Gastroesophageal sphincter (tissue), 4 donors: Measurements from ENCODE around the gene PDGFB. TPM values are rescaled to one million over a fixed set of nuclear protein-coding genes. Genes with fewer than 3 reads are reported as not detected.

Experiments
- ATAC-seq: fragments of 150-250 bp; one replicate; pipeline ENCODE4 v1.9.1; 2016; ENCODE audit warnings: mild to moderate bottlenecking, moderate library complexity
- H3K27ac ChIP-seq, 4 donors: fragments of 200-600 bp; sonication (generic) in 3 of 4; 1 replicate in 3 of 4; 2 replicates in 1 of 4; pipeline ENCODE4 v1.5.1; 2016 to 2019
- H3K27me3 ChIP-seq: fragments of 200-600 bp; sonication (generic); one replicate; pipeline ENCODE4 v1.5.1; 2019
- H3K36me3 ChIP-seq, 2 donors: fragments of 200-600 bp; sonication (generic); one replicate each; pipeline ENCODE4 v1.5.1; 2019; ENCODE audit warnings: control low read depth in 1 of 2
- H3K4me1 ChIP-seq, 3 donors: fragments of 200-600 bp; sonication (generic); 1 replicate in 2 of 3; 2 replicates in 1 of 3; pipeline ENCODE4 v1.5.1; 2016 to 2019; ENCODE audit warnings: control low read depth in 2 of 3
- H3K4me3 ChIP-seq, 2 donors: fragments of 200-600 bp; sonication (generic); one replicate each; pipeline ENCODE4 v1.5.1; 2019; ENCODE audit warnings: mild to moderate bottlenecking in 1 of 2, moderate library complexity in 1 of 2
- H3K9me3 ChIP-seq, 3 donors: fragments of 200-600 bp; sonication (generic); one replicate each; pipeline ENCODE4 v1.5.1; 2017 to 2019; ENCODE audit warnings: control low read depth in 2 of 3
- EP300 ChIP-seq: sonication (generic); formaldehyde crosslinking; IDR thresholded peaks from one replicate; pipeline ENCODE4 v1.6.1; 2017; ENCODE audit warnings: antibody characterized with exemption, mild to moderate bottlenecking
- POLR2A ChIP-seq, 2 donors: fragments of 450-650 bp; IDR thresholded peaks; one replicate each; pipeline ENCODE4 v1.6.1; 2017; ENCODE audit warnings: antibody characterized with exemption in 2 of 2, mild to moderate bottlenecking in 2 of 2, moderate library complexity in 1 of 2
- POLR2AphosphoS5 ChIP-seq: sonication (generic); formaldehyde crosslinking; IDR thresholded peaks from one replicate; pipeline ENCODE4 v1.6.1; 2017; ENCODE audit warnings: antibody characterized with exemption
- WGBS, 2 donors: methylation state at CpG; one replicate each; pipeline ENCODE4 v1.1.5; 2018; ENCODE audit warnings: low coverage in 1 of 2; 5-methylcytosine and 5-hydroxymethylcytosine counted together
- total RNA-seq, 4 donors: library from RNA; depleted of rRNA; stranded (reverse); fragments of >200 nt; gene quantifications; one replicate each; pipeline ENCODE4 v1.1.0, GENCODE V29; 2016
- TF ChIP-seq, protein P1 (sequence below), 4 experiments: fragments of 200-600 bp in 2 of 4; fragments of 450-650 bp in 2 of 4; sonication (generic) in 1 of 4; IDR thresholded peaks; one replicate each; pipeline ENCODE4 v1.5.1; 2017 to 2019; ENCODE audit warnings: antibody characterized with exemption in 4 of 4, mild to moderate bottlenecking in 2 of 4, moderate library complexity in 2 of 4

The PDGFB gene
- total RNA-seq, 4 donors from 2014 or later: 7.1 to 27.9 (median 15.1) TPM

DNA sequence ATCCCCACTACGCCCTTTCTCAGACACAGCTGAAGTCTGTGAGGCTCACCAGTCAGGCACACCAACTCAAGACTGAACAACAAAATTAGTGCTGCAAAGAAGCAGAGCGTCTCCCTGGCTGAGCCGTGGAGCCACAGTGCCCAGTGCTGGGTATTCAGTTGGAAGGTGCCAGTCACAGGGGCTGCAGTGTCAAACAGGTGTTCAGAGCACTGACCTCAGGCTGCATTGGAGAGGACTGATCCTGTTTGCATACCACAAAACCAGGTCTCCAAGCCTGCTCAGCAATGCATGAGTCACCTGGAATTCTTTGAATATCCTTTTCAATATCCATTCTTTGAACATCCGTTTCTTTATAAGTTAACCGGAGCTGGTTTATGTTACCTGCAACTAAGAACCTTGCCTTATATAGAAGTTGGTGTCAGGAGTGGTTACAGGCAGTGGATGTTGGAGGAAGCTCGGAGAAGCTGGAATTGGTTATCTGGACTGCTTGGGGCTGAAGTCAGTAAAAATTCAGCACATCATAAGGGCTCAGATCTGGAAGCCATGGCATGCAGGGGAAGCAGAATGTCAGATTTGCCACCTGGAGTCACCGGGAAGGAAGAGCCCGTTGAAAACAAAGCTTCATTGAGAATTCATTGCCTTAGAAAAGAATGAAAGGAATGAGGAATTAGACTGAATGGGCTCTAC is 30.3 kb downstream of the PDGFB start:
- H3K36me3 ChIP-seq: peaks cover 0 to 7% of the 10 kb centered on the region in 2 donors
- H3K27ac ChIP-seq: no peak overlapping the region
- no peak overlapping the region for H3K4me3 ChIP-seq
- no peaks in the 10 kb centered on the region for H3K9me3 ChIP-seq
- no peak for ATAC-seq
- H3K4me1 ChIP-seq: no peaks in the 10 kb centered on the region
- TF ChIP-seq, protein P1, sequence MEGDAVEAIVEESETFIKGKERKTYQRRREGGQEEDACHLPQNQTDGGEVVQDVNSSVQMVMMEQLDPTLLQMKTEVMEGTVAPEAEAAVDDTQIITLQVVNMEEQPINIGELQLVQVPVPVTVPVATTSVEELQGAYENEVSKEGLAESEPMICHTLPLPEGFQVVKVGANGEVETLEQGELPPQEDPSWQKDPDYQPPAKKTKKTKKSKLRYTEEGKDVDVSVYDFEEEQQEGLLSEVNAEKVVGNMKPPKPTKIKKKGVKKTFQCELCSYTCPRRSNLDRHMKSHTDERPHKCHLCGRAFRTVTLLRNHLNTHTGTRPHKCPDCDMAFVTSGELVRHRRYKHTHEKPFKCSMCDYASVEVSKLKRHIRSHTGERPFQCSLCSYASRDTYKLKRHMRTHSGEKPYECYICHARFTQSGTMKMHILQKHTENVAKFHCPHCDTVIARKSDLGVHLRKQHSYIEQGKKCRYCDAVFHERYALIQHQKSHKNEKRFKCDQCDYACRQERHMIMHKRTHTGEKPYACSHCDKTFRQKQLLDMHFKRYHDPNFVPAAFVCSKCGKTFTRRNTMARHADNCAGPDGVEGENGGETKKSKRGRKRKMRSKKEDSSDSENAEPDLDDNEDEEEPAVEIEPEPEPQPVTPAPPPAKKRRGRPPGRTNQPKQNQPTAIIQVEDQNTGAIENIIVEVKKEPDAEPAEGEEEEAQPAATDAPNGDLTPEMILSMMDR (IDR thresholded peaks at IDR 0.05): no peak
- no peak for TF ChIP-seq EP300
- TF ChIP-seq POLR2AphosphoS5: no peak
- TF ChIP-seq POLR2A (IDR thresholded peaks at IDR 0.05): no peak
- 33 to 53% methylated on average over 4 to 8 of the region's 8 CpGs for WGBS, 2 donors
- H3K27me3 ChIP-seq: peaks cover 53% of the 10 kb centered on the region

DNA sequence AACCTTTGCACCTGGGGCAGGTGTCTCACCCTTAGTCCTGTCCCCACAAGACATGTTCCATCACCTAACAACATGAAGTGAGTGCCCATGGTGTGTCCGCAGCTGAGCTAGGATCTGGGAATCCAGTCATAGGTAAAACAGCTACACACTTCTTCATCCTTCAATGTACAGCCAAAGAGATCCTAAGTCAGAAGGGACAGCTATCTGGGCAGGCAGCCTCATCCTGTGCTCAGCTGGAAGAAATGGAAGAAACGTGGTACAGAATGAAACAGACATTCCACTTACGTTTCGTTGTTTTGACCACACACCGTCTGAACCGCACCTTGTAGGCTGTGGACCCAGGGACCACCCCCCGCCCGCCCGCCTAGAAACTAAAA is 30.8 kb downstream of the PDGFB start:
- 61% methylated on average over 8 of the region's 9 CpGs; no CpG with 5 or more reads in 1 of the 2 donors for WGBS, 2 donors
- Histone ChIP-seq H3K4me1 (no peaks in the 10 kb centered on the region), H3K27me3 (peaks cover 48% of the 10 kb centered on the region), H3K4me3 (no peak overlapping the region), H3K27ac (no peak overlapping the region), H3K9me3 (no peaks in the 10 kb centered on the region), H3K36me3 (peaks cover 0 to 7% of the 10 kb centered on the region in 2 donors)
- ATAC-seq: no peak
- TF ChIP-seq POLR2A (IDR thresholded peaks at IDR 0.05): no peak
- no peak for TF ChIP-seq EP300
- TF ChIP-seq POLR2AphosphoS5: no peak
- TF ChIP-seq, protein P1 (IDR thresholded peaks at IDR 0.05): no peak

DNA sequence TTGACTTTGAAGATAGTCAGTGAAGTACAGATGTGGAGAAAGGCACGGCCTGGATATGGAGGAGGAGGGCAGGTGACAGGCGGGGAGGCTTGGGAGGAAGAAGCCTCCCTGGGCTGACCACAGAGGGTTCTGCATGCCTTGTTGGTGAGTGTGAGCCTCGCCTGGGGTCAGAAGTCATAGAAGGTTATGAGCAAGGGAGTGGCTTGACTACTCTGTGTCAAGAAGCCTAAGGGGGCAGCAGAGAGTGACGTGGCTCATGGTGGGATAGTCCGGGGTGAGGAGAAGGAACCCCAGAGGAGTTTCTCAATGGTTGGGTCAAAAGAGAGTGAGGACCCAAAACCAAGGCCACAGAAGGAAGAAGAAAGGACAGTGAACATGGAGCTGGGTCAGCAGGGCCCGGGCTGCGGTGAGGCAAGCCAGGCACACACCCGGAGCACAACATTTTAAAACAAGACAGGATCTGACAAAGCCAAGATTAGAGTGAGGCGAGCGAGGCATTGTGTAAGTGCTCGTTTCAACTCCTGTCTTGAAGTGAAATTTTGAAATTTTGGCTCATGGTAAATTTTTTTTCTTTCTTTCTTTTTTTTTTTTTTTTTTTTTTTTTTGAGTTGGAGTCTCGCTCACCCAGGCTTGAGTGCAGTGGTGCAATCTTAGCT is 31.9 kb downstream of the PDGFB start:
- no peak for ATAC-seq
- H3K9me3 ChIP-seq: no peaks in the 10 kb centered on the region
- H3K36me3 ChIP-seq: peaks cover 0 to 7% of the 10 kb centered on the region in 2 donors
- H3K4me3 ChIP-seq: no peak overlapping the region
- H3K4me1 ChIP-seq: no peaks in the 10 kb centered on the region
- H3K27me3 ChIP-seq: peaks cover 44% of the 10 kb centered on the region
- TF ChIP-seq POLR2AphosphoS5 (no peak), POLR2A (IDR thresholded peaks at IDR 0.05) (no peak)
- TF ChIP-seq, protein P1 (IDR thresholded peaks at IDR 0.05): no peak
- 61% methylated on average over 10 to 11 of the region's 12 CpGs for WGBS, 2 donors
- H3K27ac ChIP-seq: no peak overlapping the region

DNA sequence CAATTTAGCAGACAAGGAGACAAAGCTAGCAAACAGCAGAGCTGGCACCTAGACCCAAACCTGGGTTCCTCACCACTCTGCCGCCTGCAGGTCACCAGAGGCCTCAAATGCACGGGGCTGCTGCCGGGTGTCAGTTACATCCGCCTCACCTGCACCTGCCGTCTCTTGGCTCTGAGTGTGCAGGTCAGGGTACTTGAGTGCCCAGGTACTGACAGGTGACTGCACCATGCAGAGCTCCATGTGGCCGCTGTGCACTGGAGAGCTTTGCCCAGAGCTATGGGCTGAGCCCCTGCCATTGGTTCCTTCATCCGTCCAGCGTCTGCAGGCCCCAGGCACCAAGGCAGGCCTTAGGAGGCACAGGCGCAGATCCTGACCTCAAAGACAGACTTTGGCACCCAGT is 35.0 kb downstream of the PDGFB start:
- peaks cover 25% of the 10 kb centered on the region for H3K27me3 ChIP-seq
- H3K9me3 ChIP-seq: no peaks in the 10 kb centered on the region
- H3K4me3 ChIP-seq: no peak overlapping the region
- TF ChIP-seq EP300 (no peak), POLR2AphosphoS5 (no peak), POLR2A (IDR thresholded peaks at IDR 0.05) (no peak)
- TF ChIP-seq, protein P1 (IDR thresholded peaks at IDR 0.05): no peak
- ATAC-seq: no peak
- WGBS, 2 donors: 80% methylated on average over 1 of the region's 9 CpGs; no CpG with 5 or more reads in 1 of the 2 donors
- H3K4me1 ChIP-seq: no peaks in the 10 kb centered on the region
- H3K27ac ChIP-seq: no peak overlapping the region
- peaks cover 0 to 7% of the 10 kb centered on the region in 2 donors for H3K36me3 ChIP-seq
